NCI-H69 (cell line): ENCODE results near the gene ADAP1.
"Not testable (repeated sequence)": the region's sequence is repeated elsewhere in the genome, so short reads cannot be mapped to it uniquely, and the experiment has no call there.

Source experiments
- DNase-seq: peaks from one replicate; lab custom pipeline; 2025; lab: John Stamatoyannopoulos, UW

Gene ADAP1

GRCh38 chr7:974820-975681 lies 20.6 kb upstream of the ADAP1 start, which contains the start of gene COX19:
Gene COX19, minus strand, starts transcription at chr7:975549. Its CDS starts 40 bp downstream, at chr7:975509.
- DNase-seq, result peak; percentile 94

DNA sequence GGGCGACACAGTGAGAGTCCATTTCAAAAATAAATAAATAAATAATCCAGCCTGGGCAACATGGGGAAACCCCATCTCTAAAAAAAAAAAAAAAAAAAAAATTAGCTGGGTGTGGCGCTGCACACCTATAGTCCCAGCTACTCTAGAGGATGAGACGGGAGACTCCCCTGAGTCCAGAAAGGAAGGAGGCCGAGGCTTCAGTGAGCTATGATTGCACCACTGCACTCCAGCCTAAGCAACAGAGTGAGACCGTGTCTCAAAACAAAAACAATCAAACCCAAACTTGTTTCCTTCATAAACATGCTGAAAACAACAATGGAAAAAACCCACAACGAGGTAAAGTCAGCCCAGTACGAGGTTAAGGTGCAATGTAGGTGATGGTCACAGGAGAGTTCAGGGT lies 19.7 kb upstream of the ADAP1 start:
- DNase-seq, result no peak

DNA sequence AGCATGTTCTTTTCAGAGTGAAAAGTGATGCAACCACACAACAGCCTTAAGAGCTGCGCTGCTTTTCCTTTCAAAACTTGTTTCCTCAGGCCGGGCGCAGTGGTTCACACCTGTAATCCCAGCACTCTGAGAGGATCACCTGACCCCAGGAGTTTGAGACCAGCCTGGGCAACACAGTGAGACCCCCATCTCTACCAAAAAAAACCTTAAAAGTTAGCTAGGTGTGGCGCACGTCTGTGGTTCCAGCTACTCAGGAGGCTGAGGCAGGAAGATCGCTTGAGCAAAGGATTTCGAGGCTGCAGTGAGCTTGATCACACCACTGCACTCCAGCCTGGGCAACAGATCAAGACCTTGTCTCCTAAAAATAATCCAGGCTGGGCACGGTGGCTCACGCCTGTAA lies 18.8 kb upstream of the ADAP1 start:
- DNase-seq, result no peak

GRCh38 chr7:972676-973309 lies 18.3 kb upstream of the ADAP1 start:
- DNase-seq, result no peak

DNA sequence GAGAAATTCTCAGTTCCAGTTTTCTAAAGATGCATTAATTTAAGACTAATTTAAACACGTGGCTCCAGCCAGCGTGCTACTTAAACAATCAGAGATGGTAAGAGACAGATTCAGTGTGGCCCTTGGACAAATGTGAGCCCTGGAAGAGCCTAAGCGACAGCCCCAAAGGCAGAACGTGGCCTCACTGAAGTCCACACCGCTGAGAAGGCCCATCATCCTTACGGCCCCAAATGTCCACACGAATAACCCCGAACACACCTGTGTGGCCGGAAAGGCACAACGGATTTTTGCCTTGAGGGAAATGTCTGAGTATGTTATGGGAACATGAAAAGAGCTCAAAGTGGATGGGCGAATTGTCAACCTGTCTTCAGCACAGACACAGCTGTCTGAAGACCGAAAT lies 17.6 kb upstream of the ADAP1 start:
- no peak for DNase-seq

DNA sequence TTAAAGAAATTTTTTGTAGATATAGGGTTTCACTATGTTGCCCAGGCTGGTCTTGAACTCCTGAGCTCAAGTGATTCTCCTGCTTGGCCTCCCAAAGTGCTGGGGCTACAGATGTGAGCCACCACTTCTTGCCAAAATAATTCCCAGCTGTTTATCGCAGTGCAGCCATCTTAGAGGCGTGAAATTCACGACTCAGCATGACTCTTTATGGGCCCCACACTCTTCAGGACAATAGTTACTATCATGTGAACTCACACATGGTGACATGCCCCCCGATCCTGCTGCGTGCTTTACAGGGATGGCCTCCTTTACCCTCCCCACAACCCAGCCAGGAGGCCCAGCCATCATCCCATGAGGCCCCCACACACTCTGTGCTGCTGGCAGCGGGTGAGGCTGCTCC lies 16.3 kb upstream of the ADAP1 start:
- no peak for DNase-seq

GRCh38 chr7:969403-969802 lies 14.9 kb upstream of the ADAP1 start:
- DNase-seq, result no peak

DNA sequence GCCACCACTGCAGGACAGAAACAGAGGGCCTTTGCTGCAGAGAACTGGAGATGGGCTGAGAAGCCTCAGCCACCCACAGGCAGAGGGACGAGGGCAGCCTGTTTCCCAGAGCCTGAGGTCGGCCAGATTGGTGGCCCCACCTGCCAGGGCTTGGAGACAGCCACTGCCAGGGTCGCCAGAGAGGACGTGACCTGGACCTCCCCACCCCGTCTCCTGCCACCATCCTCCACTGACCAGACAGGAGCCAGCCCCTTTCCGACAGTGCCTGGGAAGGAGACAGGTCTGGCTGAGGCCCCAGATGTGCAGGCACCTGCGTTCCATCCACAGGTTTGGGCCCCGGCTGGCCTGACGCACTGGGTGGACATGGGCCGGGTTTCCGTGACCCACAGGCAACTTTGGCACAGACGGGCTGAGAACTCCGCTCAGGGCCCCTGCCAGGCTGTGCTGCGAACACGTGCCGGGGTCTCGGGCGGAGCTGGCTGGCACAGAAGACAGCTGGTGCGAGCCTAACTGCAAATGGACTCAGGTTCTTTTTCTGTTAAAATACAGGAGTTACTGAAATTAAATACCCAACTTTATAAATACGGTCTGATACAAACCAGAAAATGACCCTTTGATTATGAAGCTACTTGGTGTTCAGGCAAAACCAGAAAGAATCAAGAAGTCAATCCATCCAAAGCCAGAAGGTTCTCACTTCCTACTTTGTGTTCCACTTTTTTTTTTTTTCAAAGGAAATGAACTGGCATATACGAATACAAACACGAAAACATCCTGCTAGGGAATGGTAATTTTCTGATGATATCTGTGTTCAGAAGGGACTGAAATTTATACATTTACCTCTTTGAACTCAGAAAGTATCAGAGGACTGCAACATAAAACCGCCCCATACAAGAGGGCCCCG lies 14.0 kb upstream of the ADAP1 start:
- no peak for DNase-seq

DNA sequence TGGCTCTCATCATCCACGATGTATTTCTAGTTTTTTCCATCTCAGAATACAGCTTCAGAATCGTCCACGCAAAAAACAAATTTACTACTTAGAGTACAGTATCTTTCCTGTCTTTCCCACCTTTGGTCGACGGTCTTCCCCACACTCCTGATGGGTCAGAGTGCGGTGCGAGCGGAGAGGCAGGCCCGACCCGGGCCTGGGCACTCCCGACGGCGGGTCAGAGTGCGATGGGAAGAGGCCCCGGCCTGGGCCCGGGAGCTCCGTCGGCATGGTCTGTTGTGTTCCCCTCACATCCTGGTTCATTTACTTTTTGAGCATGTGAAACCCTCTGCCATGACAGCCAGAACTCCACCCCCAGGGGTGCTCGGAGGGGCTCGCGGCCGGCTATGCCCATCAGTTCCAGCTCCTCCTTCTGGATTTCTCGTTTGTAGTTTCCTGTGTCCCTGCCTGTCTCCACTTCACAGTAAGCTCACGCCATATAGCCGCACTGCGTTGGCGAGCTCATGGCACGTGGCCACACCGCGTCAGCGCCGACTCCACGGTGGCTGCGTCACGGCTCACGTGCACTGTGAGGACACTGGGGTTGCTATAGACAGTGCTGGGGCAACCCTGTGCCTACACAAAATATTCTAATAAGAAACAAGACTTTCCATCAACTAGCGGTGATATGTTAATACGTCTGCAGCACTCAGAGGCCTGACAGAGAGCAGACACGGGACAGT lies 13.0 kb upstream of the ADAP1 start:
- no peak for DNase-seq

DNA sequence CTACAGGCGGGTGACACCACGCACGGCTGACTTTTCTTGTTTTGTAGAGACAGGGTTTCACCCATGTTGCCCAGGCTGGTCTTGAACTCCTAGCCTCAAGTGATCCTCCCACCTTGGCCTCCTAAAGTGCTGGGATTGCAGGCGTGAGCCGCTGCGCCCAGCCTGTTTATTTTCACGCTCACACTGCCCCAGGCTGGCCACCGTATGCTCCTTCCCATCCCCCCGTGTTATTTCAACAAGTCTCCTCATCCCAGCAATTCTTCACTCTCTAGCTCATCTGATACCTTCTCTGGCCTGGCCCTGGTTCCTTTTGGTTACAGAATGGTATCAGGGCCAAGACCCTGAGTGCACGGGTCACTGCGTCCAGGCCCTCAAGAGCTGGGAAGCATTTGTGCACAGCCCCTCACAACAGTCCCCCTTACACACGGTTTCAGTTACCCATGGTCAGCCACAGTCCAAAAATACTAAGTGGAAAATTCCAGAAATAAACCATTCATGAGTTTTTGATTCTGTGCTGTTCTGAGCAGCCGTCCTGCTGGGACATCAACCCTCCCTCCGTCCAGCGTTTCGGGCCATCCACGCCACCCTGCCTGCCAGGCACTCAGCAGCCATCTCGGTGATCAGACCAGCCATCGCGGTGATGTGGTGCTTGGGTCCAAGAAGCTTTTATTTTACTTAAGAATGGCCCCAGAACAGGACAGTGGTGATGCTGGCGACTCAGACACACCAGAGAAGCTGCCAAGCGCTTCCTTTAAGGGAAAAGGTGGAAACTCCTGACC lies 12.0 kb upstream of the ADAP1 start:
- DNase-seq, result no peak

DNA sequence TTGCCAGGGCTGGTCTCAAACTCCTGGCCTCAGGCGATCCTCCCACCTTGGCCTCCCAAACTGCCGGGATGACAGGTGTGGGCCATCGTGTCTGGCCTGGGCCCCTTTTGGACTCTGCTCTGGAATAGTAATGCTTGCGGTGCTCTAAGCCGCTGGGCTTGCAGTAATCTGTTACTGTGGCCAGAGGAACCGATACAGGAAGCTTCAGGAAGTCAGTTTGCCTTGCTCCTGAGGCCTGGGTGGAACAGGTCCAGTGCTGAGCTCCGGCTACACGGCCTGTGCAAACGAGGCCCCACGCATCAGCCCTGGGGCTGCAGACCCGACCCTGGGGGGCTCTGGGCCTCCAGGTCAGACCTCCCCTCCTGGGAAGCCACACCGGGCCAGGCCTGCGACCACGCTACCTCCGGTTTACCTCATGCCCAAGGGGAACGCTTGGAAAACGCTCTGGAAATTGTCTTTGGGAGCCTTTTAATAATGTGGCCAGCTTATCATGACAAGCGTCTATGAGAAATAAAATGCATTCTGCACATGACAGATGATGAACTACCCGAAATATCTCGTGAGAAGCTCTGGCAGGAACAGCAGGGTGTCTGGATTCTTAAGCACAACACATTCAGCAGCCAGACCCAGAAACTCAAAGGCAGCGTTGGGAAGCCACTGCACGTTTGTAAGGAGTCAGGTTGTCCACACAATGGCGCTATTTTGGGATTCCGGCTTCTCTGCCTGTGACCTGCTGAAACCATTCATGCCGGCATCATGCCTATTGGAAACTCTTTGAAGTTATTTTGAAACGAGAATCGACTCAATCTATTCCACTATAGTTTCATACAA lies 10.1 kb upstream of the ADAP1 start:
- peak; percentile 34 for DNase-seq

- peak; percentile 57 for DNase-seq
These were observed 9.0 kb upstream of the ADAP1 start for GRCh38 chr7:963236-964078.

GRCh38 chr7:962401-963081 lies 8.1 kb upstream of the ADAP1 start:
- DNase-seq, result no peak

GRCh38 chr7:961546-962400 lies 7.3 kb upstream of the ADAP1 start:
- no peak for DNase-seq

DNA sequence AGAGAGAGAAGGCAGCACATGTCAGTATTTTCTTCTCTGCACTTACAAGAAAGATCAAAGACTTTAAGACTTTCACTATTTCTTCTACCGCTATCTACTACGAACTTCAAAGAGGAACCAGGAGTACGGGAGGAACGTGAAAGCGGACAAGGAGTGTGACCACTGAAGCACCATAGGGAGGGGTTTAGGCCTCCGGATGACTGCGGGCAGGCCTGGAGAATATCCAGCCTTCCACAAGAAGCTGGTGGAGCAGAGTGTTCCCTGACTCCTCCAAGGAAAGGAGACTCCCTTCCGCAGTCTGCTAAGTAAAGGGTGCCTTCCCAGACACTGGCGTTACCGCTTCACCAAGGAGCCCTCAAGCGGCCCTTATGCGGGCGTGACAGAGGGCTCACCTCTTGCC lies 6.5 kb upstream of the ADAP1 start:
- DNase-seq, result not testable (repeated sequence)

- DNase-seq, result no peak
These were observed 5.9 kb upstream of the ADAP1 start for GRCh38 chr7:960269-960871.

DNA sequence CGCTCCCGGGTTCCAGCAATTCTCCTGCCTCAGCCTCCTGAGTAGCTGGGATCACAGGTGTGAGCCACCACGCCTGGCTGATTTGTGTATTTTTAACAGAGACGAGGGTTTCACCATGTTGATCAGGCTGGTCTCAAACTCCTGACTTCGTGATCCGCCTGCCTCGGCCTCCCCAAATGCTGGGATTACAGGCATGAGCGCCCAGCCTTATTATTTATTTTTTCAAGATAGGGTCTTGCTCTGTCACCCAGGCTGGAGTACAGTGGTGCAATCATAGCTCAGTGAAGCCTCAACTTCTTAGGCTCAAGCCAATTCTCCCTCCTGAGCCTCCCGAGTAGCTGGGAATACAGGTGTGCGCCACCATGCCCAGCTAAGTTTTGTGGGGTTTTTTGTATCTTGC lies 5.3 kb upstream of the ADAP1 start:
- not testable (repeated sequence) for DNase-seq
